ENCODE measurements around the gene TOMM40. TPM values are rescaled to one million over a fixed set of nuclear protein-coding genes. Genes with fewer than 3 reads are reported as not detected.
"Not testable (repeated sequence)": the region's sequence is repeated elsewhere in the genome, so short reads cannot be mapped to it uniquely, and the experiment has no call there.

Gene TOMM40
- total and polyA plus RNA-seq, 2 experiments from 2014 or later, result 67.9 to 83.1 TPM

- 94% methylated on average over 15 of the region's 15 CpGs for WGBS (ENCODE audit: low lambda C conversion rate, missing lambda C conversion rate)
- DNase-seq (ENCODE audit: low spot score), result no peak
- H3K27me3 ChIP-seq, result no peaks in the 10 kb centered on the region
- no peaks in the 10 kb centered on the region for H3K36me3 ChIP-seq (replicated peaks; ENCODE audit: insufficient read depth, low read depth)
- no peaks in the 10 kb centered on the region for H3K9me3 ChIP-seq (ENCODE audit: low read depth)
- H4K20me1 ChIP-seq (ENCODE audit: insufficient read depth, poor library complexity, severe bottlenecking), result no peaks in the 10 kb centered on the region
- no peak overlapping the region for H2AFZ ChIP-seq
- no peak overlapping the region for H3K27ac ChIP-seq
- TF ChIP-seq CTCF (IDR thresholded peaks at IDR 0.05; ENCODE audit: poor library complexity), result no peak
- TF ChIP-seq EZH2phosphoT487 (IDR thresholded peaks at IDR 0.05; ENCODE audit: low read depth, severe bottlenecking, unreplicated experiment), result no peak
- TF ChIP-seq EZH2 (IDR thresholded peaks at IDR 0.05; ENCODE audit: borderline replicate concordance), result no peak
- no peaks in the 10 kb centered on the region for H3K4me1 ChIP-seq (ENCODE audit: insufficient read depth)
- no peak overlapping the region for H3K4me3 ChIP-seq
- H3K79me2 ChIP-seq, result no peaks in the 10 kb centered on the region
- H3K4me2 ChIP-seq, result no peak overlapping the region
- no peaks in the 10 kb centered on the region for H3K9me2 ChIP-seq (replicated peaks; ENCODE audit: insufficient read depth)
Measured at GRCh38 chr19:44882063-44882462, 9.0 kb upstream of the TOMM40 start.

- not testable (repeated sequence) for H3K4me3 ChIP-seq; H3K36me3 ChIP-seq (replicated peaks; ENCODE audit: insufficient read depth, low read depth)
Measured at GRCh38 chr19:44882619-44883397, 8.2 kb upstream of the TOMM40 start.

GRCh38 chr19:44883922-44884321 is 7.1 kb upstream of the TOMM40 start:
- Histone ChIP-seq H3K4me3 (no peak overlapping the region), H3K9me3 (ENCODE audit: low read depth) (no peaks in the 10 kb centered on the region), H3K4me1 (ENCODE audit: insufficient read depth) (no peaks in the 10 kb centered on the region), H3K27ac (no peak overlapping the region), H3K36me3 (replicated peaks; ENCODE audit: insufficient read depth, low read depth) (no peaks in the 10 kb centered on the region), H3K9me2 (replicated peaks; ENCODE audit: insufficient read depth) (no peaks in the 10 kb centered on the region), H4K20me1 (ENCODE audit: insufficient read depth, poor library complexity, severe bottlenecking) (no peaks in the 10 kb centered on the region), H2AFZ (no peak overlapping the region), H3K4me2 (no peak overlapping the region), H3K27me3 (no peaks in the 10 kb centered on the region), H3K79me2 (no peaks in the 10 kb centered on the region)
- no peak for DNase-seq (ENCODE audit: low spot score)
- 88% methylated on average over 5 of the region's 5 CpGs for WGBS (ENCODE audit: low lambda C conversion rate, missing lambda C conversion rate)
- TF ChIP-seq EZH2phosphoT487 (IDR thresholded peaks at IDR 0.05; ENCODE audit: low read depth, severe bottlenecking, unreplicated experiment) (no peak), EZH2 (IDR thresholded peaks at IDR 0.05; ENCODE audit: borderline replicate concordance) (no peak), CTCF (IDR thresholded peaks at IDR 0.05; ENCODE audit: poor library complexity) (no peak)

More at GRCh38 chr19:44882619-44883397, 8.2 kb upstream of the TOMM40 start:
- WGBS (ENCODE audit: low lambda C conversion rate, missing lambda C conversion rate), result 93% methylated on average over 19 of the region's 19 CpGs
- H3K27me3 ChIP-seq; H4K20me1 ChIP-seq (ENCODE audit: insufficient read depth, poor library complexity, severe bottlenecking); H3K9me2 ChIP-seq (replicated peaks; ENCODE audit: insufficient read depth); H3K4me2 ChIP-seq; H3K79me2 ChIP-seq; DNase-seq (ENCODE audit: low spot score); H3K9me3 ChIP-seq (ENCODE audit: low read depth); H3K4me1 ChIP-seq (ENCODE audit: insufficient read depth); H2AFZ ChIP-seq; H3K27ac ChIP-seq: not testable (repeated sequence)

- H3K27me3 ChIP-seq, result no peaks in the 10 kb centered on the region
- H3K9me2 ChIP-seq (replicated peaks; ENCODE audit: insufficient read depth), result no peaks in the 10 kb centered on the region
- H3K4me1 ChIP-seq (ENCODE audit: insufficient read depth), result peaks cover under 1% of the 10 kb centered on the region
- 91% methylated on average over 4 of the region's 4 CpGs for WGBS (ENCODE audit: low lambda C conversion rate, missing lambda C conversion rate)
- no peak for DNase-seq (ENCODE audit: low spot score)
- H3K36me3 ChIP-seq (replicated peaks; ENCODE audit: insufficient read depth, low read depth), result no peaks in the 10 kb centered on the region
- H2AFZ ChIP-seq, result no peak overlapping the region
- H3K9me3 ChIP-seq (ENCODE audit: low read depth), result no peaks in the 10 kb centered on the region
- no peak overlapping the region for H3K27ac ChIP-seq
- no peaks in the 10 kb centered on the region for H3K79me2 ChIP-seq
- no peak overlapping the region for H3K4me3 ChIP-seq
- TF ChIP-seq EZH2phosphoT487 (IDR thresholded peaks at IDR 0.05; ENCODE audit: low read depth, severe bottlenecking, unreplicated experiment), result no peak
- no peak for TF ChIP-seq EZH2 (IDR thresholded peaks at IDR 0.05; ENCODE audit: borderline replicate concordance)
- no peak for TF ChIP-seq CTCF (IDR thresholded peaks at IDR 0.05; ENCODE audit: poor library complexity)
- no peaks in the 10 kb centered on the region for H4K20me1 ChIP-seq (ENCODE audit: insufficient read depth, poor library complexity, severe bottlenecking)
- no peak overlapping the region for H3K4me2 ChIP-seq
Measured at GRCh38 chr19:44884566-44884965, 6.5 kb upstream of the TOMM40 start.

Data from hepatocyte (in vitro differentiated cells).